ENCODE results near the gene ETV2. TPM values are rescaled to one million over a fixed set of nuclear protein-coding genes. Genes with fewer than 3 reads are reported as not detected.
A peak's percentile ranks its signal among the peaks of the same experiment; 100 is the strongest.

The ETV2 gene
- total RNA-seq, 1 donor from 2014 or later: not detected

- Mint-ChIP-seq H3K9me3 (no peaks in the 10 kb centered on the region), H3K27me3 (no peaks in the 10 kb centered on the region), H3K4me1 (peaks cover 9% of the 10 kb centered on the region), H3K4me3 (no peak overlapping the region), H3K36me3 (ENCODE audit: low read depth) (peaks cover 58% of the 10 kb centered on the region), H3K27ac (no peak overlapping the region)
- no peak for TF ChIP-seq CTCF (IDR thresholded peaks at IDR 0.05)
- ATAC-seq (ENCODE audit: low read depth) (no peak), DNase-seq (no peak)
- intact Hi-C loops (cut with micrococcal nuclease): no loop called here
- CTCF ChIA-PET: no interaction called here
- POLR2A ChIA-PET: interaction anchor here (0.9 to 1.5 kb wide), 2 partner anchors 8 to 13 kb away, joined by 3 to 20 read pairs; no protein-coding TSS in a partner anchor
These were observed 4.4 kb upstream of the ETV2 start for GRCh38 chr19:35637165-35637564.

- ChIA-PET CTCF (no interaction called here), POLR2A (interaction anchor here (1.4 kb wide), 1 partner anchor 10 kb away, joined by 3 read pairs; no protein-coding TSS in a partner anchor)
- no peak for DNase-seq
- no peak overlapping the region for H3K4me3 Mint-ChIP-seq
- peaks cover 15% of the 10 kb centered on the region for H3K4me1 Mint-ChIP-seq
- H3K27ac Mint-ChIP-seq: no peak overlapping the region
- no peak for ATAC-seq (ENCODE audit: low read depth)
- no peaks in the 10 kb centered on the region for H3K27me3 Mint-ChIP-seq
- H3K36me3 Mint-ChIP-seq (ENCODE audit: low read depth): peaks cover 39% of the 10 kb centered on the region
- no peaks in the 10 kb centered on the region for H3K9me3 Mint-ChIP-seq
- intact Hi-C loops (cut with micrococcal nuclease): no loop called here
- TF ChIP-seq CTCF (IDR thresholded peaks at IDR 0.05): no peak
These were observed 2.3 kb upstream of the ETV2 start for GRCh38 chr19:35639321-35639639.

- H3K4me3 Mint-ChIP-seq: no peak overlapping the region
- H3K4me1 Mint-ChIP-seq: peaks cover 21% of the 10 kb centered on the region
- no peaks in the 10 kb centered on the region for H3K27me3 Mint-ChIP-seq
- no peak overlapping the region for H3K27ac Mint-ChIP-seq
- H3K36me3 Mint-ChIP-seq (ENCODE audit: low read depth): peaks cover 34% of the 10 kb centered on the region
- no peaks in the 10 kb centered on the region for H3K9me3 Mint-ChIP-seq
- POLR2A ChIA-PET: interaction anchor here (1.4 kb wide), 1 partner anchor 10 kb away, joined by 3 read pairs; no protein-coding TSS in a partner anchor
- CTCF ChIA-PET: no interaction called here
- intact Hi-C loops (cut with micrococcal nuclease): loop anchor here (5.0 to 10.0 kb wide), 3 partner anchors 93 to 475 kb away; partner anchors contain the start of genes OVOL3, POLR2I, TBCB and THAP8
- ATAC-seq (ENCODE audit: low read depth): no peak
- DNase-seq: no peak
- TF ChIP-seq CTCF (IDR thresholded peaks at IDR 0.05): no peak
These were observed 1.7 kb upstream of the ETV2 start for GRCh38 chr19:35639863-35640262.

GRCh38 chr19:35642312-35642711 lies 767 bp downstream of the ETV2 start:
- peak overlapping the region; percentile 86 for H3K4me3 Mint-ChIP-seq
- no peaks in the 10 kb centered on the region for H3K27me3 Mint-ChIP-seq
- H3K4me1 Mint-ChIP-seq: peaks cover 27% of the 10 kb centered on the region
- H3K27ac Mint-ChIP-seq: no peak overlapping the region
- peaks cover 10% of the 10 kb centered on the region for H3K36me3 Mint-ChIP-seq (ENCODE audit: low read depth)
- no peak for TF ChIP-seq CTCF (IDR thresholded peaks at IDR 0.05)
- DNase-seq (no peak), ATAC-seq (ENCODE audit: low read depth) (no peak)
- intact Hi-C loops (cut with micrococcal nuclease): loop anchor here (5.0 to 10.0 kb wide), 3 partner anchors 95 to 472 kb away; partner anchors contain the start of genes OVOL3, POLR2I, TBCB and THAP8
- POLR2A ChIA-PET: interaction anchor here (0.7 to 2.4 kb wide), 5 partner anchors 13 to 372 kb away, joined by 4 to 8 read pairs (median 7); partner anchors contain the start of genes ALKBH6, FFAR1 and HAUS5
- CTCF ChIA-PET: interaction anchor here (0.8 kb wide), 1 partner anchor 30 kb away, joined by 3 read pairs; the partner anchor contains the start of gene HAUS5
- no peaks in the 10 kb centered on the region for H3K9me3 Mint-ChIP-seq

- peaks cover 4% of the 10 kb centered on the region for H3K36me3 Mint-ChIP-seq (ENCODE audit: low read depth)
- DNase-seq (no peak), ATAC-seq (ENCODE audit: low read depth) (no peak)
- CTCF ChIA-PET: interaction anchor here (0.8 kb wide), 1 partner anchor 30 kb away, joined by 3 read pairs; the partner anchor contains the start of gene HAUS5
- TF ChIP-seq CTCF (IDR thresholded peaks at IDR 0.05): no peak
- H3K4me1 Mint-ChIP-seq: peaks cover 30% of the 10 kb centered on the region
- H3K27me3 Mint-ChIP-seq: no peaks in the 10 kb centered on the region
- no peak overlapping the region for H3K27ac Mint-ChIP-seq
- peak overlapping the region; percentile 86 for H3K4me3 Mint-ChIP-seq
- intact Hi-C loops (cut with micrococcal nuclease): loop anchor here (1.0 to 10.0 kb wide), 4 partner anchors 31 to 472 kb away; partner anchors contain the start of genes HAUS5, OVOL3, POLR2I and TBCB
- POLR2A ChIA-PET: interaction anchor here (0.7 to 2.4 kb wide), 8 partner anchors 13 to 472 kb away, joined by 3 to 10 read pairs (median 7); partner anchors contain the start of genes ALKBH6, FFAR1, HAUS5 and POLR2I
- H3K9me3 Mint-ChIP-seq: no peaks in the 10 kb centered on the region
These were observed 1.3 kb downstream of the ETV2 start for GRCh38 chr19:35642798-35643254.
